Liver (tissue), 9 donors: ENCODE results near the gene PPP6R2. TPM values are rescaled to one million over a fixed set of nuclear protein-coding genes. Genes with fewer than 3 reads are reported as not detected.

ENCODE experiments used
- DNase-seq: peaks from one replicate; pipeline ENCODE4 v3.0.0-alpha.2; 2017; ENCODE audit warnings: low spot score
- H3K27ac ChIP-seq, 2 donors: one replicate each; pipeline ENCODE4 v1.7.0; 2013; ENCODE audit warnings: inconsistent platforms in 2 of 2, low read length in 2 of 2, control low read depth in 1 of 2, low read depth in 1 of 2, mild to moderate bottlenecking in 1 of 2
- H3K27me3 ChIP-seq, 4 donors: one replicate each; pipeline versions ENCODE4 v1.6.1 to v1.7.0; 2013; ENCODE audit warnings: low read length in 3 of 4, inconsistent platforms in 1 of 4, mild to moderate bottlenecking in 1 of 4, moderate library complexity in 1 of 4; ENCODE audit not compliant: control insufficient read depth in 4 of 4, insufficient read depth in 4 of 4
- H3K36me3 ChIP-seq, 4 donors: one replicate each; pipeline versions ENCODE4 v1.6.1 to v1.7.0; 2013; ENCODE audit warnings: low read length in 3 of 4, mild to moderate bottlenecking in 3 of 4, low read depth in 1 of 4, moderate library complexity in 1 of 4; ENCODE audit not compliant: control insufficient read depth in 4 of 4, insufficient read depth in 3 of 4
- H3K4me1 ChIP-seq, 4 donors: one replicate each; pipeline versions ENCODE4 v1.6.1 to v1.7.0; 2013; ENCODE audit warnings: low read length in 3 of 4, mild to moderate bottlenecking in 3 of 4, moderate library complexity in 1 of 4; ENCODE audit not compliant: control insufficient read depth in 4 of 4, insufficient read depth in 4 of 4
- H3K4me3 ChIP-seq, 3 donors: one replicate each; pipeline versions ENCODE4 v1.6.1 to v1.7.0; 2013; ENCODE audit warnings: low read length in 3 of 3, control low read depth in 1 of 3, low read depth in 1 of 3, mild to moderate bottlenecking in 1 of 3
- H3K9ac ChIP-seq, 2 donors: one replicate each; pipeline ENCODE4 v1.7.0; 2013; ENCODE audit warnings: low read length in 2 of 2, mild to moderate bottlenecking in 2 of 2, moderate library complexity in 2 of 2, control low read depth in 1 of 2, low read depth in 1 of 2
- H3K9me3 ChIP-seq, 4 donors: one replicate each; pipeline versions ENCODE4 v1.6.1 to v1.7.0; 2013; ENCODE audit warnings: low read length in 3 of 4; ENCODE audit not compliant: control insufficient read depth in 4 of 4
- ATF3 ChIP-seq: IDR thresholded peaks from 2 replicates; pipeline ENCODE4 v1.6.1; 2016; ENCODE audit warnings: antibody characterized with exemption
- CTCF ChIP-seq: fragments of 150-350 bp; IDR thresholded peaks from 2 replicates; pipeline ENCODE4 v1.5.1; 2017; ENCODE audit warnings: improper control_type of control experiment, low read depth, low read length; ENCODE audit not compliant: missing input control
- EGR1 ChIP-seq, 2 donors: IDR thresholded peaks; 2 replicates each; pipeline ENCODE4 v1.6.1; 2016 to 2018; ENCODE audit warnings: antibody characterized with exemption in 2 of 2, low read depth in 2 of 2
- FOXA2 ChIP-seq: IDR thresholded peaks from 2 replicates; pipeline ENCODE4 v1.6.1; 2016; ENCODE audit warnings: antibody characterized with exemption
- GABPA ChIP-seq, 2 donors: IDR thresholded peaks in 1 of 2; conservative IDR thresholded peaks in 1 of 2; 2 replicates each; pipeline ENCODE4 v1.6.1; 2016; ENCODE audit warnings: antibody characterized with exemption in 2 of 2, mild to moderate bottlenecking in 1 of 2, moderate library complexity in 1 of 2
- HNF4A ChIP-seq, 2 donors: conservative IDR thresholded peaks; 2 replicates each; pipeline ENCODE4 v1.6.1; 2016; ENCODE audit warnings: antibody characterized with exemption in 2 of 2, mild to moderate bottlenecking in 2 of 2
- HNF4G ChIP-seq: IDR thresholded peaks from 2 replicates; pipeline ENCODE4 v1.6.1; 2016; ENCODE audit warnings: antibody characterized with exemption
- JUND ChIP-seq, 2 donors: IDR thresholded peaks; 2 replicates each; pipeline ENCODE4 v1.6.1; 2016; ENCODE audit warnings: antibody characterized with exemption in 2 of 2
- MAX ChIP-seq: IDR thresholded peaks from 2 replicates; pipeline ENCODE4 v1.6.1; 2016; ENCODE audit warnings: antibody characterized with exemption
- NR2F2 ChIP-seq: IDR thresholded peaks from 2 replicates; pipeline ENCODE4 v1.6.1; 2016; ENCODE audit warnings: antibody characterized with exemption
- RAD21 ChIP-seq, 2 donors: IDR thresholded peaks; 2 replicates each; pipeline ENCODE4 v1.6.1; 2016; ENCODE audit warnings: antibody characterized with exemption in 2 of 2, mild to moderate bottlenecking in 2 of 2
- REST ChIP-seq: IDR thresholded peaks from 2 replicates; pipeline ENCODE4 v1.6.1; 2016; ENCODE audit warnings: antibody characterized with exemption, mild to moderate bottlenecking
- SP1 ChIP-seq: IDR thresholded peaks from 2 replicates; pipeline ENCODE4 v1.6.1; 2018; ENCODE audit warnings: antibody characterized with exemption, mild to moderate bottlenecking
- TAF1 ChIP-seq: conservative IDR thresholded peaks from 2 replicates; pipeline ENCODE4 v1.6.1; 2016; ENCODE audit warnings: antibody characterized with exemption, mild to moderate bottlenecking
- YY1 ChIP-seq: IDR thresholded peaks from 2 replicates; pipeline ENCODE4 v1.6.1; 2016; ENCODE audit warnings: antibody characterized with exemption, mild to moderate bottlenecking
- ZBTB33 ChIP-seq: IDR thresholded peaks from 2 replicates; pipeline ENCODE4 v1.6.1; 2016; ENCODE audit warnings: antibody characterized with exemption
- whole genome bisulfite sequencing: extraction: QIAGEN DNeasy Blood & Tissue Kit; methylation state at CpG from one replicate; pipeline ENCODE4 v1.1.7; 2013; 5-methylcytosine and 5-hydroxymethylcytosine counted together
- polyA plus RNA-seq, 2 donors: library from polyadenylated mRNA; stranded (reverse) in 1 of 2; unstranded in 1 of 2; fragments of 200-250 nt in 1 of 2; fragments of >200 nt in 1 of 2; fragmentation: Nextera tagmentation in 1 of 2; extraction: Ambion mirVana in 1 of 2; gene quantifications; one replicate each; pipeline versions ENCODE4 v1.2.1 to v1.2.3, GENCODE V29; 2013 to 2015
- total RNA-seq, 2 donors: library from RNA; depleted of rRNA; stranded (reverse); fragments of >200 nt; gene quantifications; one replicate each; pipeline ENCODE4 v1.2.3, GENCODE V29; 2014
- donor health status: healthy.
- donor health status: healthy.
- donor health status: healthy.
- donor health status: healthy.
- donor health status: healthy.

The PPP6R2 gene
- total and polyA plus RNA-seq, 4 donors: 28.8 to 117 (median 47.2) TPM

- DNase-seq: no peak
- peaks cover 9 to 41% (median 24%) of the 10 kb centered on the region in 4 donors for H3K4me1 ChIP-seq
- TF ChIP-seq RAD21 (IDR thresholded peaks at IDR 0.05) (no peak), EGR1 (IDR thresholded peaks at IDR 0.05; ENCODE audit: low read depth in 2 of 2) (no peak), ZBTB33 (no peak), TAF1 (no peak), NR2F2 (no peak), HNF4A (conservative IDR thresholded peaks at IDR 0.05) (no peak), JUND (IDR thresholded peaks at IDR 0.05) (no peak), MAX (no peak), HNF4G (no peak), REST (no peak), FOXA2 (no peak), CTCF (no peak), YY1 (no peak), ATF3 (no peak), SP1 (no peak), GABPA (IDR thresholded peaks at IDR 0.05 in 1 of 2, conservative IDR thresholded peaks at IDR 0.05 in 1 of 2) (no peak)
- H3K9ac ChIP-seq: no peak overlapping the region
- no peaks in the 10 kb centered on the region for H3K9me3 ChIP-seq
- peaks cover 0 to 5% (median 4%) of the 10 kb centered on the region in 4 donors for H3K36me3 ChIP-seq
- no peaks in the 10 kb centered on the region for H3K27me3 ChIP-seq
- 91% methylated on average over 5 of the region's 5 CpGs for WGBS
- no peak overlapping the region for H3K27ac ChIP-seq
- H3K4me3 ChIP-seq: no peak overlapping the region
Observed at GRCh38 chr22:50471962-50472361, 128.8 kb downstream of the PPP6R2 start.

GRCh38 chr22:50473088-50473487, 130.0 kb downstream of the PPP6R2 start:
- Histone ChIP-seq H3K27ac (no peak overlapping the region), H3K27me3 (no peaks in the 10 kb centered on the region), H3K9me3 (no peaks in the 10 kb centered on the region), H3K4me1 (peaks cover 9 to 41% (median 24%) of the 10 kb centered on the region in 4 donors), H3K4me3 (no peak overlapping the region), H3K9ac (no peak overlapping the region), H3K36me3 (no peaks in the 10 kb centered on the region)
- DNase-seq: no peak
- WGBS: 80% methylated on average over 6 of the region's 6 CpGs
- TF ChIP-seq FOXA2 (no peak), CTCF (peak; percentile 13)
